GM06990 (cell line): Measurements from ENCODE around the gene ZNF189.

ENCODE experiments used
- DNase-seq: peaks from one replicate; pipeline ENCODE4 v3.0.0-alpha.2; 2011; ENCODE audit not compliant: insufficient read length; ENCODE audit errors: extremely low read depth
- H3K27me3 ChIP-seq: replicated peaks from 2 replicates; pipeline ENCODE4 v1.6.0; 2011; ENCODE audit warnings: low read length; ENCODE audit not compliant: control insufficient read depth, insufficient read depth
- H3K36me3 ChIP-seq: 2 replicates; pipeline ENCODE4 v1.5.1; 2011; ENCODE audit warnings: low read length; ENCODE audit not compliant: control insufficient read depth, insufficient read depth
- H3K4me3 ChIP-seq: replicated peaks from 2 replicates; pipeline ENCODE4 v1.5.1; 2011; ENCODE audit warnings: low read depth, mild to moderate bottlenecking, control low read depth, low read length
- CTCF ChIP-seq: IDR thresholded peaks from 2 replicates; pipeline ENCODE4 v1.5.1; 2011; ENCODE audit warnings: low read length, control low read depth, mild to moderate bottlenecking, inconsistent platforms; ENCODE audit not compliant: insufficient read depth, poor library complexity, severe bottlenecking

The ZNF189 gene

DNA sequence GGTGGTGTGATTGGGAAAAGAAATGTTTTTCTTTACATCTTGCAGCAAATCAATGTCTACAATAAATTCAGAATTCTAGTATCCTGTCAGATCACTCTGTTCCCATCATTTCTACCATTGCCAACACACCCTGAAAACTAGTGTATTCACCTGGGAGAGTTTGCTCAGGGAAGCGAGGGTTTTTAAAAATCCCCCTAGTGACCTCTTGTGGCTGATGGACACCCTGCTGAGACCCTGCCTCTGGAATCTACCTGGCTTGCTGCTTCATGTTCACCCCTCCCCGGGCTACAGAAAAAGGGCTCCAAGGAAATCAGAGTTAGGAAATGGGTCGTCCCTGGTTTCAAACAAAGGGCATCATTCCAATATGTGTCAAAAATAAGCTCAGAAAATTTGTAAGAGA lies 58.4 kb downstream of the ZNF189 start:
- Histone ChIP-seq H3K36me3 (no peaks in the 10 kb centered on the region), H3K4me3 (no peak overlapping the region), H3K27me3 (no peaks in the 10 kb centered on the region)
- TF ChIP-seq CTCF: peak; percentile 18
- no peak for DNase-seq

GRCh38 chr9:101458963-101459631 lies 60.4 kb downstream of the ZNF189 start:
- peak; percentile 31 for DNase-seq
- H3K4me3 ChIP-seq: no peak overlapping the region
- H3K27me3 ChIP-seq: no peaks in the 10 kb centered on the region
- H3K36me3 ChIP-seq: no peaks in the 10 kb centered on the region
- TF ChIP-seq CTCF: peak; percentile 73
